SK-N-SH (cell line): Measurements from ENCODE around the gene CYP26B1. TPM values are rescaled to one million over a fixed set of nuclear protein-coding genes. Genes with fewer than 3 reads are reported as not detected.

Source experiments
- CTCF ChIA-PET: fragments of 300-600, 350-600 bp; formaldehyde crosslinking; extraction: SDS; loops from one replicate; lab custom pipeline; 2021; lab: Yijun Ruan, JAX
- POLR2A ChIA-PET: fragments of 350-600 bp; sonication (Branson Sonifier 250); formaldehyde crosslinking; extraction: SDS; loops from one replicate; lab custom pipeline; 2020; ENCODE audit warnings: antibody characterized with exemption, inconsistent platforms; lab: Yijun Ruan, JAX
- DNase-seq: peaks from one replicate; pipeline ENCODE4 v3.0.0; 2012
- H2AFZ ChIP-seq: fragments of 200-600 bp; sonication (generic); 2 replicates; pipeline ENCODE4 v1.8.1; 2016; ENCODE audit warnings: antibody characterized with exemption, mild to moderate bottlenecking, low read depth
- H3F3A ChIP-seq: fragments of 200-600 bp; sonication (generic); replicated peaks from 2 replicates; pipeline ENCODE3; 2016; ENCODE audit warnings: antibody characterized with exemption, mild to moderate bottlenecking; ENCODE audit not compliant: insufficient read depth
- H3K27ac ChIP-seq, 2 experiments: fragments of 200-500 bp in 1 of 2; fragments of 200-600 bp in 1 of 2; sonication (Bioruptor generic) in 1 of 2; sonication (generic), shearing (Covaris generic) in 1 of 2; 2 replicates each; pipeline versions ENCODE4 v1.5.1 to v1.6.1; 2014 to 2016; ENCODE audit warnings: low read depth in 2 of 2, inconsistent platforms in 1 of 2, low read length in 1 of 2, mild to moderate bottlenecking in 1 of 2, mixed read lengths in 1 of 2
- H3K27me3 ChIP-seq: fragments of 200-600 bp; sonication (generic), shearing (Covaris generic); 2 replicates; pipeline ENCODE4 v1.6.1; 2016; ENCODE audit warnings: mixed run types; ENCODE audit not compliant: insufficient read depth
- H3K36me3 ChIP-seq, 2 experiments: fragments of 200-500 bp in 1 of 2; fragments of 200-600 bp in 1 of 2; sonication (Bioruptor generic) in 1 of 2; sonication (generic) in 1 of 2; replicated peaks in 1 of 2; 2 replicates each; pipeline versions ENCODE3 to v1.5.1; 2014 to 2016; ENCODE audit warnings: low read length in 1 of 2, mild to moderate bottlenecking in 1 of 2; ENCODE audit not compliant: insufficient read depth in 2 of 2, control insufficient read depth in 1 of 2
- H3K4me1 ChIP-seq, 2 experiments: fragments of 200-500 bp in 1 of 2; fragments of 200-600 bp in 1 of 2; sonication (Bioruptor generic) in 1 of 2; sonication (generic), shearing (Covaris generic) in 1 of 2; 2 replicates each; pipeline versions ENCODE4 v1.5.1 to v1.6.1; 2014 to 2016; ENCODE audit warnings: low read depth in 1 of 2, low read length in 1 of 2, mixed run types in 1 of 2; ENCODE audit not compliant: insufficient read depth in 2 of 2, control insufficient read depth in 1 of 2
- H3K4me2 ChIP-seq: fragments of 200-600 bp; sonication (generic), shearing (Covaris generic); 2 replicates; pipeline ENCODE4 v1.6.1; 2017; ENCODE audit warnings: mixed run types
- H3K4me3 ChIP-seq, 2 experiments: fragments of 200-500 bp in 1 of 2; fragments of 200-600 bp in 1 of 2; sonication (Bioruptor generic) in 1 of 2; sonication (generic), shearing (Covaris generic) in 1 of 2; 2 replicates each; pipeline versions ENCODE4 v1.5.1 to v1.8.1; 2014 to 2016; ENCODE audit warnings: low read depth in 2 of 2, inconsistent platforms in 1 of 2, low read length in 1 of 2, mild to moderate bottlenecking in 1 of 2, mixed read lengths in 1 of 2, moderate library complexity in 1 of 2
- H3K79me2 ChIP-seq: fragments of 200-600 bp; sonication (generic); 2 replicates; pipeline ENCODE4 v1.8.1; 2017; ENCODE audit warnings: mild to moderate bottlenecking; ENCODE audit not compliant: insufficient read depth
- H3K9ac ChIP-seq: fragments of 200-600 bp; sonication (generic); 2 replicates; pipeline ENCODE4 v1.6.1; 2017; ENCODE audit warnings: mixed run types
- H3K9me2 ChIP-seq: fragments of 200-600 bp; sonication (generic); 2 replicates; pipeline ENCODE4 v1.6.1; 2017; ENCODE audit warnings: mixed run types
- H3K9me3 ChIP-seq: fragments of 200-600 bp; sonication (generic); 2 replicates; pipeline ENCODE4 v1.6.1; 2017; ENCODE audit warnings: mixed run types, mild to moderate bottlenecking, moderate library complexity
- H4K20me1 ChIP-seq: fragments of 200-600 bp; sonication (generic); 2 replicates; pipeline ENCODE4 v1.6.1; 2017; ENCODE audit warnings: mild to moderate bottlenecking, mixed run types; ENCODE audit not compliant: insufficient read depth
- CHD2 ChIP-seq: fragments of 150-350 bp; IDR thresholded peaks from 2 replicates; pipeline ENCODE4 v1.6.1; 2018; ENCODE audit warnings: low read length; ENCODE audit not compliant: partially characterized antibody
- ELF1 ChIP-seq: IDR thresholded peaks from 2 replicates; pipeline ENCODE4 v1.4.0; 2012
- EZH2phosphoT487 ChIP-seq: fragments of 200-600 bp; sonication (generic); IDR thresholded peaks from 2 replicates; pipeline ENCODE4 v1.6.1; 2017; ENCODE audit warnings: low read depth, mixed run types, mild to moderate bottlenecking, antibody characterized with exemption, moderate library complexity, borderline replicate concordance
- FOXM1 ChIP-seq: IDR thresholded peaks from 2 replicates; pipeline ENCODE4 v1.4.0; 2012; ENCODE audit warnings: low read depth, mild to moderate bottlenecking
- GABPA ChIP-seq: IDR thresholded peaks from 2 replicates; pipeline ENCODE4 v1.4.0; 2012; ENCODE audit warnings: low read depth, mild to moderate bottlenecking
- GATA2 ChIP-seq: sonication (generic); formaldehyde crosslinking; IDR thresholded peaks from 2 replicates; pipeline ENCODE4 v1.5.0; 2020; ENCODE audit warnings: mild to moderate bottlenecking, missing genetic modification reagents
- MXI1 ChIP-seq: IDR thresholded peaks from 2 replicates; pipeline ENCODE4 v1.6.1; 2012; ENCODE audit warnings: mild to moderate bottlenecking, low read depth, low read length, improper control_type of control experiment
- POLR2AphosphoS5 ChIP-seq: IDR thresholded peaks from 2 replicates; pipeline ENCODE4 v1.6.1; 2012; ENCODE audit warnings: low read depth, low read length
- RAD21 ChIP-seq: IDR thresholded peaks from 2 replicates; pipeline ENCODE4 v1.6.1; 2012; ENCODE audit warnings: mild to moderate bottlenecking, low read length
- RCOR1 ChIP-seq: fragments of 150-350 bp; IDR thresholded peaks from 2 replicates; pipeline ENCODE4 v1.6.1; 2017; ENCODE audit warnings: antibody characterized with exemption, low read length
- REST ChIP-seq: IDR thresholded peaks from 2 replicates; pipeline ENCODE4 v1.6.1; 2012; ENCODE audit warnings: mild to moderate bottlenecking, low read depth, low read length, moderate library complexity
- RFX5 ChIP-seq: IDR thresholded peaks from 2 replicates; pipeline ENCODE4 v1.6.1; 2012; ENCODE audit warnings: mild to moderate bottlenecking, improper control_type of control experiment, low read length
- TCF12 ChIP-seq: IDR thresholded peaks from 2 replicates; pipeline ENCODE4 v1.4.0; 2012
- USF2 ChIP-seq: fragments of 150-350 bp; IDR thresholded peaks from 2 replicates; pipeline ENCODE4 v1.6.1; 2017; ENCODE audit warnings: antibody characterized with exemption, low read length, low read depth, borderline replicate concordance
- ZBTB33 ChIP-seq: IDR thresholded peaks from 2 replicates; pipeline ENCODE4 v1.4.0; 2012; ENCODE audit warnings: low read depth, borderline replicate concordance
- WGBS: methylation state at CpG from one replicate; pipeline ENCODE4 v1.1.6; 2017; ENCODE audit warnings: low lambda C conversion rate; 5-methylcytosine and 5-hydroxymethylcytosine counted together
- polyA plus RNA-seq, 3 experiments: library from polyadenylated mRNA; depleted of rRNA; stranded (reverse); fragments of >200 nt; gene quantifications; 2 replicates each; pipeline ENCODE4 v1.2.3, GENCODE V29; 2012

CYP26B1 gene
- polyA plus RNA-seq, 1 of the 3 experiments (the other 2 are of a cell fraction), result 0.33 TPM

DNA sequence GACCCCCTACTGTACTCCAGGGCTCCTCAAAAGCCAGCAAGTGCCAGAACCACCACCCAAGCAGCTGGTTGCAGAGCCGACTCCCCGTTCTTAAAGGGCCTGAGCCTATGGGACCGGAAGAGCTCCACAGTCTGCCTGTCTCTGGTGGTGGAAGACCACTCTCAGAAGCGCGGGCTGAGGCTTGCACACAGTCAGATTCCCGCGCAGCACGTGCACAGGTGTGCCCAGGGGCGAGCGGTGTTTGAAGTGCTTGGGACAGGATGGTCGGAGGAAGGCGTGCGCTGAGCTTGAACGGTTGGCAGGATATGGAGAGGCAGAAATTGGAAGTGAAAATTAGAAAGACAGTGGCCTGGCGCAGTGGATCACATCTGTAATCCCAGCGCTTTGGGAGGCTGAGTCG is 64.8 kb downstream of the CYP26B1 start:
- ChIA-PET POLR2A (no interaction called here), CTCF (interaction anchor here (0.6 kb wide), 1 partner anchor 12 kb away, joined by 3 read pairs; no protein-coding TSS in a partner anchor)
- H3K36me3 ChIP-seq, result no peaks in the 10 kb centered on the region
- no peaks in the 10 kb centered on the region for H4K20me1 ChIP-seq
- DNase-seq, result no peak
- H3K79me2 ChIP-seq, result no peaks in the 10 kb centered on the region
- no peak for TF ChIP-seq EZH2phosphoT487
- H3F3A ChIP-seq, result no peaks in the 10 kb centered on the region
- no peak overlapping the region for H3K9ac ChIP-seq
- no peaks in the 10 kb centered on the region for H3K27me3 ChIP-seq
- no peaks in the 10 kb centered on the region for H3K9me3 ChIP-seq
- WGBS, result 73% methylated on average over 17 of the region's 17 CpGs
- no peaks in the 10 kb centered on the region for H3K9me2 ChIP-seq
- H2AFZ ChIP-seq, result no peak overlapping the region
- no peaks in the 10 kb centered on the region for H3K4me1 ChIP-seq
- H3K4me2 ChIP-seq, result no peak overlapping the region
- H3K27ac ChIP-seq, result no peak overlapping the region
- no peak overlapping the region for H3K4me3 ChIP-seq

- Histone ChIP-seq H3K4me1 (no peaks in the 10 kb centered on the region), H3K4me3 (no peak overlapping the region), H3K27me3 (no peaks in the 10 kb centered on the region), H3K4me2 (no peak overlapping the region), H3K9me3 (no peaks in the 10 kb centered on the region), H3K36me3 (no peaks in the 10 kb centered on the region), H4K20me1 (no peaks in the 10 kb centered on the region), H2AFZ (no peak overlapping the region), H3K79me2 (no peaks in the 10 kb centered on the region), H3K9me2 (no peaks in the 10 kb centered on the region), H3K9ac (no peak overlapping the region), H3F3A (no peaks in the 10 kb centered on the region), H3K27ac (no peak overlapping the region)
- TF ChIP-seq EZH2phosphoT487, result no peak
- TF ChIP-seq CHD2, result no peak
- no peak for TF ChIP-seq POLR2AphosphoS5
- no peak for TF ChIP-seq RAD21
- no peak for TF ChIP-seq RCOR1
- no peak for TF ChIP-seq TCF12
- ChIA-PET POLR2A (no interaction called here), CTCF (no interaction called here)
- no peak for DNase-seq
- 72% methylated on average over 12 of the region's 12 CpGs for WGBS
Observed at GRCh38 chr2:72082021-72082601, 65.6 kb downstream of the CYP26B1 start.

DNA sequence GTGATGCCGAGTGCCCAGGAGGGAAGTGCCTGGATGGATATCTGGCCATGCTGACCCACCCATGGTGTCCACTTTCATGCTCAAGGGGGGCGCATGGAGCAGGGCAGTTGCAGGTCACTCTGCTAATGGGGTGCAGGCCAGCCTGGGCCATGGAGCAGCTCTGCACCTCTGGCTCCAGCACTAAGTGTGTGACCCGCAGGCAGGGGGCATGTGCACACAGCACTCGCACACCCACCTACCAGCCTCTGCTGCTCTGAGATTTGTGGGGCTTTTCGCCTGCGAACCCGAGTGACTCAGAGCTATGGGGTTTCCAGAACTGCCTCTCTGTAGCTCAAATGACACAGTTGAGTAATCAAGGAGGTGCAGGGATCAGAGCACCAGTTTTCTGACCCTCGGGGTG is 66.2 kb downstream of the CYP26B1 start:
- Histone ChIP-seq H3K27ac (no peak overlapping the region), H4K20me1 (no peaks in the 10 kb centered on the region), H3F3A (no peaks in the 10 kb centered on the region), H3K4me3 (no peak overlapping the region), H3K27me3 (no peaks in the 10 kb centered on the region), H3K9me2 (no peaks in the 10 kb centered on the region), H3K9ac (no peak overlapping the region), H3K4me1 (no peaks in the 10 kb centered on the region), H3K36me3 (no peaks in the 10 kb centered on the region), H3K9me3 (no peaks in the 10 kb centered on the region), H3K4me2 (no peak overlapping the region), H2AFZ (no peak overlapping the region), H3K79me2 (no peaks in the 10 kb centered on the region)
- DNase-seq, result no peak
- CTCF ChIA-PET, result no interaction called here
- POLR2A ChIA-PET, result no interaction called here
- 36% methylated on average over 5 of the region's 8 CpGs for WGBS
- TF ChIP-seq FOXM1 (no peak), ZBTB33 (no peak), GATA2 (no peak), GABPA (no peak), MXI1 (no peak), USF2 (no peak), ELF1 (no peak), REST (no peak), RFX5 (no peak)
